Activated CD4-positive, alpha-beta T cell treated with anti-CD3 and anti-CD28 coated beads, Interleukin-2, amount 50 U/mL, for 16 hours (primary cell): Measurements from ENCODE around the gene CELSR2.

Experiments used
- DNase-seq: peaks from one replicate; pipeline ENCODE4 v3.0.0-alpha.2; 2020

CELSR2 gene

DNA sequence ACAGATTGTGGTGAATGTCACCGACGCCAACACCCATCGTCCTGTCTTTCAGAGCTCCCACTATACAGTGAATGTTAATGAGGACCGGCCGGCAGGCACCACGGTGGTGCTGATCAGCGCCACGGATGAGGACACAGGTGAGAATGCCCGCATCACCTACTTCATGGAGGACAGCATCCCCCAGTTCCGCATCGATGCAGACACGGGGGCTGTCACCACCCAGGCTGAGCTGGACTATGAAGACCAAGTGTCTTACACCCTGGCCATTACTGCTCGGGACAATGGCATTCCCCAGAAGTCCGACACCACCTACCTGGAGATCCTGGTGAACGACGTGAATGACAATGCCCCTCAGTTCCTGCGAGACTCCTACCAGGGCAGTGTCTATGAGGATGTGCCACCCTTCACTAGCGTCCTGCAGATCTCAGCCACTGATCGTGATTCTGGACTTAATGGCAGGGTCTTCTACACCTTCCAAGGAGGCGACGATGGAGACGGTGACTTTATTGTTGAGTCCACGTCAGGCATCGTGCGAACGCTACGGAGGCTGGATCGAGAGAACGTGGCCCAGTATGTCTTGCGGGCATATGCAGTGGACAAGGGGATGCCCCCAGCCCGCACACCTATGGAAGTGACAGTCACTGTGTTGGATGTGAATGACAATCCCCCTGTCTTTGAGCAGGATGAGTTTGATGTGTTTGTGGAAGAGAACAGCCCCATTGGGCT is 3.0 kb downstream of the CELSR2 start:
- no peak for DNase-seq

DNA sequence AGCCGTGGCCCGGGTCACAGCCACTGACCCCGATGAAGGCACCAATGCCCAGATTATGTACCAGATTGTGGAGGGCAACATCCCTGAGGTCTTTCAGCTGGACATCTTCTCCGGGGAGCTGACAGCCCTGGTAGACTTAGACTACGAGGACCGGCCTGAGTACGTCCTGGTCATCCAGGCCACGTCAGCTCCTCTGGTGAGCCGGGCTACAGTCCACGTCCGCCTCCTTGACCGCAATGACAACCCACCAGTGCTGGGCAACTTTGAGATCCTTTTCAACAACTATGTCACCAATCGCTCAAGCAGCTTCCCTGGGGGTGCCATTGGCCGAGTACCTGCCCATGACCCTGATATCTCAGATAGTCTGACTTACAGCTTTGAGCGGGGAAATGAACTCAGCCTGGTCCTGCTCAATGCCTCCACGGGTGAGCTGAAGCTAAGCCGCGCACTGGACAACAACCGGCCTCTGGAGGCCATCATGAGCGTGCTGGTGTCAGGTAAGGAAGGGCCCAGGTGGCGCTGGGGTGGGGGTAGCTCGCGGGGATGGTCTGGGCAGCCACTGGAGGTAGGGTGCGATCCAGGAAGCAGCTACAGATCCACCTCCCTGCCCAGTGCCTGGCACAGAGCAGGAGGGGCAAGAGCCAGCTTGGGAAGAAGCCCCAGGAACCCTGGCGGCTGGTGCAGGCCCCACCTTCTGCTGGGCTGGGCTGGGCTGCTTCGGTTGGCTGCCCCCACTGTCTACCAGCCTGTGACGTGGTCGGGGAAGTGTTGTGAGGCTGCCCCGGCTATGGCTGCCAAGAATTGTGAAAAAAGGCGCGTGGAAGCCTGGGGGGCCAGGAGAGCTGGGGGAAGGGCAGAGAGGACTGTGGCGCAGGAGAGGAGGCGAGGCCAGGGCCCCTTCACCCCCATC is 3.8 kb downstream of the CELSR2 start:
- no peak for DNase-seq

DNA sequence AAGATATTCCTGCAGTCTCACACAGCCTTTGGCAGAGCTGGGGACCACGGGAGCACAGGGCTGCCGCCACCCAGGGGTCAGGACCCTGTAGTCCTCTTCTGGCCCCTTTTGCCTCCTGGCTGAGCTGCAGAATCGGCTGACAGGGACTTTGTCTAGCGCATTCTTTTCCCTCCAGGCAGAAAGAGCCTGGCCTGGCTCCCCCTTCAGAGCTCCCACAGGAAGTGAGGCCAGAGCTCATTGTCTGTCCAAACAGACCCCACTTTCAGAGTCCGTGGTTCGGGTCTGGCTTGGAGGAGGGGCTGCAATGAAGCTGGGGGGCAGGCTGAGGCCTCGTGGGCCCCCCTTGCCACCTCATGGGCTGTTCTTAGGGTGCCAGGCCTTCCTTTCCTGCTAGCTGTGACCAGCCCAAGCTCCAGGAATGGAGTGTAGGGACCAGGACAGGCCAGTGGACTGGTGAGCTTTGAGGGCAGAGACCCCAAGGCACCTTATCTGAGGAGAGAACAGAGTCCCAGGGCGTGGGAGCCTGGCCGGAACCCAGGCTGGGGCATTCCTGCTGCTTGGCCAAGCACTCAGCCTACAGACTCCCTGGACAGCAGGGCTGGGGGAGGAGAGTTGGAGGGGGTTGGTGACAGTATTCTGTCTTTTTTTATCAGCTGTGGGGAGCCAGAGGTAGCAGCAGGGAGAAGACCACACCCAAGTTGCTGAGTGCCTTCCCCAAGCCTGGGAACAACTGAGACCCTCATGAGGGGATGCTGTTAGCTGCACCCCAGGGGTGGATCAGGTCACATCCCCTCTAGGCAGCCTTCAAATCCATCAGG is 4.7 kb downstream of the CELSR2 start:
- DNase-seq, result no peak

DNA sequence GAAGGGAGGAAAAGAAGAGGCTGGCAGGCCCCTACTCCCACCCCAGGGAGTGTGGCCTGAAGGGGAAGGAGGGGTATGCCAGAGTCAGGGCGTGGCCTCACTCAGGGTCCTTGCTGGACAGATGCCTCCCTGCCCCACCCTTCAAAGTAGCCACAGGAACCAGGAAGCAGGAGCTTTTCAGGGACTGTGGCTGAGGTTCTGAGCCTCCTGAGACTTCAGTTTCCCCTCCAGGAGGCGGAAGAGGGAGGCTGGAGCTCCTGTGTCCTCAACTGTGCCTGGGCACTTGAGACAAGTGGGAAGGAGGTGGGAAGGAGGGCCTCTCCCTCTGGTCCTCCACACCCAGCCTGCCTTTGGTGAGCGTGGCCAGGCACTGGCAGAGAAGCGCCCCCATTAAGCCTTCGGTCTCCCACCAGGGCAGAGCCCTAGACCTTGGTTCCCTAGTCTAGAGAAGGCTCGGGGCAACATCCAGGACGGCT is 5.3 kb downstream of the CELSR2 start:
- DNase-seq, result no peak

DNA sequence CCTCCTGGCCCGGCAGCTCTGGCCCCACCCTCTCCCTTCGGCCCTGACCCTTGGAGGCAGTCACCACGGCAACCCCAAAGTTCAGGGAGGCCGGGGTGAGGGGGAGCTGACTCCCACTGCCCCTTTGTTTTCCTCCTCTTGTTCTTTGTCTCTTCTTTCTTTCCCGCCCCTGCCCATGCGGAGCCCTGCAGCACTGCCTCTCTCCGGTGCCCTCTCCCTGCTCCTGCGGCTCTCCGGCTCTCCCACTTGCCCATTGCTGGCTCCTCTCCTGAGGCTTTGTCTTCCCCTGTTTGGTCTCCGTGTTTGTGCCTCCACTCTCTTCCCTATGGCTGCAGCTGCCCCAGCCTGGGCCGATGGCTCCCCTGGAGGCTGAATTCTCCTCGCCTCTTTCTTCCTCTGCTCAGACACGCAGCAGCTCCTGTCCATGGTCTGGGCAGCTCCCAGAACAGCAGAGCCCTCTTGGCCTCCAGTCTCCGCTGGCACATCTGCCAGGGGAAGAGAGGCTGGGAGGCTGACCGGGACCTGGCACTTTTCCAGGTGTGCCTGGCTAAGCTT is 5.8 kb downstream of the CELSR2 start:
- no peak for DNase-seq

DNA sequence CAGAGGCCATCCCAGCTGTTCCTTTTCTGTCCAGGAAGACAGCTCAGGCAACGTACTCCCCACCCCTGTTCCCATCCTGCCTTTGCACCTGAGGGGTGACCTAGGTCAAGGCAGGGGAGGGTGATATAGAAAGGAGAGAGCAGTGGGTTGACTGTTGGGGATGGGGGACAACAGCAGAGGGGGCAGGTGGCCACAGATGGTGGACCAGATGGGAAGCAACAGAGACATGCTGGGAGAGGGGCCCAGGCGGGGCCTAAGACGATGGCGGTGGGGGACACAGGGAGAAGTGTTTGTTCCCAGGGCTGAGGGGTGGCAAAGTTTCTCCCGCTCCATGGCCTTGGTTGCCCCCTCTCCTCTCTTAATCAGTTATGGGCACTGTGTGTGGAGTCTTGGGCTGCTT is 6.3 kb downstream of the CELSR2 start:
- DNase-seq, result no peak

DNA sequence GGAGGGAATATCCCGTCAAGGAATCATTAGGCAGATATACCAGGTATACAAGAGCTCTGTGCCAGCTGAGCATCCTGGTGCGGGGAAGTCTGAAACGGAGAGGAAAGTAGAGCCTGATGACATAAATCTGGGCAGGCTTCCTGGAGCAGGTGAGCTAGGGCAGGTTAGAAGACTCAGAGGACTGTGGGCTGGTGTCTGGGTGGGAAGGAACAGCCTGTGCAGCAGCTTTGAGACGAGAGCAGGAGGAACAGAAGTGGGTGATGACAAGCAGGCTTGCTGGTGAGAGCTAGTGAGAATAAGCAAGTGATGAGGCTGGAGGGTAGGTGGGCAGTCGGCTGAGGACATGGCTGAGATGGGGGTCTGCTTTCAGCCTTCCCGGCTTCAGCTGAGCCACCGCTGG is 6.7 kb downstream of the CELSR2 start:
- DNase-seq, result no peak

DNA sequence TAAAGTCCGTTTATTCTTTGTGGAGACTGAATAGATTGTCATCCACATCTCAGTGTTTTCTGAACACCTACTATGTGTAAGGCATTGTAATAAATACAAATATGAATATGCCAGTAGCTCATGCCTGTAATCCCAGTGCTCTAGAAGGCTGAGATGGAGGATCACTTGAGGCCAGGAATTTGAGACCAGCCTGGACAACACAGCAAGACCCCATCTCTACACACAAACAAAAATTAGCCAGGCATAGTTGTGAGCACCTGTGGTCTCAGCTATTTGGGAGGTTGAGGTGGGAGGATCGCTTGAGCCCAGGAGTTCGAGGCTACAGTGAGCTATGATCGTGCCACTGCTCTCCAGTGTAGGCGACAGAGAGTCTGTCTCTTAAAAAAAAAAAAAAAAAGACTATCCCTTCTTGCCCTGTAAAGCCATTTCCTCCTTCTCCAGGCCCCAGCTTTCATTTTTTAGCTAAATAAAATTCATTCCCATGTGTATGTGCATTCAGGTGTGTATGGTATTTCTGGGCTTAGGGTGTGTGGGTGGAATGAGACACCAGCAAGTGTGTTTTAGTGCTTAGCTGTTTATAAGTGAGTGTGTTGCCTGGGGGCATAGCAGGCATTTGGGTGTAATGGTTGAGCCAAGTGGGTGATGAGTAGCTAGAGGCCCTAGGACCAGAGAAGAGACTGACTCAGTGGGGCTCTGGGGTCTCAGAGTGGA is 7.8 kb downstream of the CELSR2 start:
- DNase-seq, result no peak

DNA sequence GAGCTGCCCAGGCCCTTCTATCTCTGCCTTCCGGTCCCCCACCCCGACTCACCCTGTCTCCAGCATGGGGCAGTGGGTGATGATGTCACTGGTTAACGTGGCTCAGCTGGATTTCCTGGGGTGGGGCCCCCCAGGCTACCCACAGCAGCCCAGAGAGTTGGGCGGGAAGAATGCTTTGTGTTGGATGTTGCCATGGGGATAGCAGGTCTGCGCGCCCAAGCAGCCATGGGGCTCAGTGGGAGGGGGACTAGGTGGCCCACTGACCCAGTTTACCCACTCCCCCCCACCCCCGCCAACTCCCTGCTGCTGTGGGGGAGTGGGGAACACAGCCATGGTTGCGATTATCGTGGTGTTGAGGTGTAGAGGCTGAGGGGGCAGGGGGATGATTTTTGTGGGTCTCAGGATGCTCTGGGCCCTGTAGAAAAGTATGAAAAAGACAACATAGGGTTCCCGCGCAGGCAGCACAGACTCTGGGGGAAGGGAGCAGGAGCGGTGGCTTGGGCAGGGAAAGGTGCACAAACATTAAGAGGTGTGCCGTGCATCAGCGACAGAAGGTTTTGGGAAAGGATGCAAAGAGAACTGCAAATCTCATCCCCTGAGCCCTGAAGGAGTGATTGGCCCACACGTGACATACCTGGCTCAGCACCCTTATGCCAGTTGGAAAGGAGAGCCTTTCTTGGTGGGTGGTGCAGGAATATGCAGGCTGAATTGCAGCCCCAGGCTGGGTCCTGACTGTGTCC is 8.5 kb downstream of the CELSR2 start:
- DNase-seq, result no peak

DNA sequence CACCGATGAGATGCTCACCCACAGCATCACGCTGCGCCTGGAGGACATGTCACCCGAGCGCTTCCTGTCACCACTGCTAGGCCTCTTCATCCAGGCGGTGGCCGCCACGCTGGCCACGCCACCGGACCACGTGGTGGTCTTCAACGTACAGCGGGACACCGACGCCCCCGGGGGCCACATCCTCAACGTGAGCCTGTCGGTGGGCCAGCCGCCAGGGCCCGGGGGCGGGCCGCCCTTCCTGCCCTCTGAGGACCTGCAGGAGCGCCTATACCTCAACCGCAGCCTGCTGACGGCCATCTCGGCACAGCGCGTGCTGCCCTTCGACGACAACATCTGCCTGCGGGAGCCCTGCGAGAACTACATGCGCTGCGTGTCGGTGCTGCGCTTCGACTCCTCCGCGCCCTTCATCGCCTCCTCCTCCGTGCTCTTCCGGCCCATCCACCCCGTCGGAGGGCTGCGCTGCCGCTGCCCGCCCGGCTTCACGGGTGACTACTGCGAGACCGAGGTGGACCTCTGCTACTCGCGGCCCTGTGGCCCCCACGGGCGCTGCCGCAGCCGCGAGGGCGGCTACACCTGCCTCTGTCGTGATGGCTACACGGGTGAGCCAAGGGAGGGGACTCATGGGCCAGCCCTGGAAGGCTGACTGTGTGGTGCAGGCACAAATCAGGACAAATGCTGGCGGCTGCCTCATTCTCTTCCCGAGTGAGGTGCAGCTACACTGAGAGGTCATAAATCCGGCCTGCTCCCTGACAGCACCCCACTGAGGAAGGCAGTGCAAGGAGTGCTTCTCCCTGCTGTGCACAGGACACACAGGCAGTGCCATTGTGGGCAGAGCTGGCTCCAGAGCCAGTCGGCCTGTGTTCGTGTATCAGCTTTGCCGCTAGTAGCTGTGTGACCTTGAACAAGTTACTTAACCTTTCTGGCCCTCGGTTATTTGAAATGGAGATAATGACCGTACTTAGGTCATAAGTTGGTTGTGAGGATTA is 9.4 kb downstream of the CELSR2 start:
- no peak for DNase-seq

DNA sequence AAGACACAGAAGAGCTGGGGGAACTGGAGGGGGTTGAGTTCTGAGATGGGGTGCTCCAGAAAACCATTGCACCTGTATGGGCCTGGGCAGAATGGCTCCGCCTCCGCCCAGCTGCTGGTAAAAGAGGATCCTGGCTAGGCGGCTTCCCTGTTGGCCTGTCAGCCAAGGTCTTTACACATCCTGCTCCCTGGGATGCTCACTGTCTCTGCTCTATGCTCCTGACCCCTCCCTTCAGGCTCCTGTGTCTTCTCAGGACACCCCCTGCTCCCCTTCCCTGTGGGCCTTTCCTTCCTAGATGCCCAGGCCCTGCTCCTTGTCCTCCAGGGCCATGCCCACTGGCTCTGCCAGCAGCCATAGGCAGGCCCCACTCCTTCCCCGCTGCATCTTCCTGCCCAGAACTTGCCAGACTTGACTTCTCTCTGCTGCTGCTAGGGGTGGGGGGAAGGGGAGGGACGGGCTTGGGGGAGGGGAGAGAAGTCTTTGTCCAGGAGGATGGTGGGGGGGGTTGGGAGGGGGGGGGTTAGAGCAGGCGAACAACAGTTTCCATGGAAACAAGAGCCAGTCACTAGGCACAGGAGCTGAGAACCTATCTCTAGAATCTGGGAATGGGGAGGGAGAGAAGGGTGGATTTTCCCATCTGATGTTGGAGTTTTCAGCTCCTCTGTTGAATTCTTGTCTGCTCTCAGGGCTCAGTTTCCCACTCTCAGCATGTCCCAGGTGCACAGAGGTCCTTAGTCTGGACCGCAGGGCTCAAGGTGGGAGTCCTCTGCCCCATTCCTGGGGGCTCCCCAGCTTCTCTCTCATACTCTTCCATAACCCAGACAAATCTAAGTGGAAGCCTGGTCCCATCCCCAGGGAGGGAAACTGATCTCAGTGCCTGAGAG is 10.6 kb downstream of the CELSR2 start:
- no peak for DNase-seq

DNA sequence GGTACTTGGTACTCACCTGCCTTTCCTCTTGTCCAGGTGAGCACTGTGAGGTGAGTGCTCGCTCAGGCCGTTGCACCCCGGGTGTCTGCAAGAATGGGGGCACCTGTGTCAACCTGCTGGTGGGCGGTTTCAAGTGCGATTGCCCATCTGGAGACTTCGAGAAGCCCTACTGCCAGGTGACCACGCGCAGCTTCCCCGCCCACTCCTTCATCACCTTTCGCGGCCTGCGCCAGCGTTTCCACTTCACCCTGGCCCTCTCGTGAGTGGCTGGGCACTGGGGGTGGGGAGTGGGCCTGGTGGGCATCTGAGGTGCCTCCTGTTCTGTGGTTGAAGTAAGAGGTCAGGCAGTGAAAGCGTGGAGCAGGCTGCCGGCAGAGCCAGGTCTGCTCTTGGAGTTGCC is 11.7 kb downstream of the CELSR2 start:
- no peak for DNase-seq

DNA sequence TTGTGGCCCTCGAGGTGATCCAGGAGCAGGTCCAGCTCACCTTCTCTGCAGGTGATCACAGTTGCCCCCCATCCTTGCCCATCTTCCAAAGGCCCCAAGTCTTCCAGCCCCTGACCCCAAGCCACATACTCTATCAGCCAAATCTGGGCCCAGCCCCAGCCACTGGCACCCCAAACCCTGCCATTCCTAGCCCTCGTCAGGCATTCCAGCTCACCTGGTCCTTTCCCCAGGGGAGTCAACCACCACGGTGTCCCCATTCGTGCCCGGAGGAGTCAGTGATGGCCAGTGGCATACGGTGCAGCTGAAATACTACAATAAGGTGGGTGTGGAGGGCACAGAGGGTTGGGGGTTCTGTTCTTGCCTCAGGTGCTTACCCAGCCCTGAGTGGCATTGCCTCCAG is 12.2 kb downstream of the CELSR2 start:
- DNase-seq, result no peak

DNA sequence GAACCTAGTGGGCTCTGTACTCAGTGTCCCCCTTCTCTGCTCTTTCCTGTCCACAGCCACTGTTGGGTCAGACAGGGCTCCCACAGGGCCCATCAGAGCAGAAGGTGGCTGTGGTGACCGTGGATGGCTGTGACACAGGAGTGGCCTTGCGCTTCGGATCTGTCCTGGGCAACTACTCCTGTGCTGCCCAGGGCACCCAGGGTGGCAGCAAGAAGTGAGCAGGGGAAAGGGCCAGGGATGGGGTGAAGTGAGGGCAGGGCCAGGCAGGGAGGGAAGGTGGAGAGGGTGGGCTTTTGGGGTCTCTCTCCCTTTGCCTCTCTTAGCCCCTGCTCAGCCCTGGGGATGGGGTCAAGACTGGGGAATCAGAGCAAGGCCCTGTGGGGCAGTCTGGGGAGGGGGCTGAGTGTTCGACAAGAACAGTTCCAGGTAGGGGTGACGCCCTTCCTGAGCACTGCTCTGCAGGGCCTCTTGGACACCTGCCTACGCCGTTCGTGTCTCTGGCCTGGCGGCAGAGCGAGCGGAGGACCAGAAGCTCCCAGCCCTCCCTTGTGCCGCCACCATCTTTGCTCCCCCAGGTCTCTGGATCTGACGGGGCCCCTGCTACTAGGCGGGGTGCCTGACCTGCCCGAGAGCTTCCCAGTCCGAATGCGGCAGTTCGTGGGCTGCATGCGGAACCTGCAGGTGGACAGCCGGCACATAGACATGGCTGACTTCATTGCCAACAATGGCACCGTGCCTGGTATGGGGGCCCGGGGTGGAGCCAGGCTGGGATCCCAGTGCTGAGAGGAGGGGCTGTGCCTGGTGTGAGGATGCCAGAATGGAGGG is 13.1 kb downstream of the CELSR2 start:
- DNase-seq, result no peak

DNA sequence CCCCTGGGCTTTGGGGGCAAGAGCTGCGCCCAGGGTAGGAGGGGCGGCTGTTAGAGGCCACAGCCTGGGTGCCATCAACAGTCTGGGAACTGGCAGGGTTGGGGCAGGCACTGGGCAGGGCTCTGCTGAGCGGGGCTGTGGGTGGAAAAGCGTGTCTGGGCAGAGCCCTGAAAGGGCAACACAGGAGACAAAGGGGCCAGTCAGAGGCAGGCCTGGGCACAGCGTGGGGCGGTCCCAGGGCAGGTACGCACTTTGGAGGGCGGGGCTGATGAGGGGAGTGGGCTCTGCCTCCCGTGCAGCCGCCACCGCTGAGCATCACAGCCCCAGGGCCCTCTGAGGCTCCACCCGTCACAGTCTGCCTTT is 13.9 kb downstream of the CELSR2 start:
- no peak for DNase-seq

DNA sequence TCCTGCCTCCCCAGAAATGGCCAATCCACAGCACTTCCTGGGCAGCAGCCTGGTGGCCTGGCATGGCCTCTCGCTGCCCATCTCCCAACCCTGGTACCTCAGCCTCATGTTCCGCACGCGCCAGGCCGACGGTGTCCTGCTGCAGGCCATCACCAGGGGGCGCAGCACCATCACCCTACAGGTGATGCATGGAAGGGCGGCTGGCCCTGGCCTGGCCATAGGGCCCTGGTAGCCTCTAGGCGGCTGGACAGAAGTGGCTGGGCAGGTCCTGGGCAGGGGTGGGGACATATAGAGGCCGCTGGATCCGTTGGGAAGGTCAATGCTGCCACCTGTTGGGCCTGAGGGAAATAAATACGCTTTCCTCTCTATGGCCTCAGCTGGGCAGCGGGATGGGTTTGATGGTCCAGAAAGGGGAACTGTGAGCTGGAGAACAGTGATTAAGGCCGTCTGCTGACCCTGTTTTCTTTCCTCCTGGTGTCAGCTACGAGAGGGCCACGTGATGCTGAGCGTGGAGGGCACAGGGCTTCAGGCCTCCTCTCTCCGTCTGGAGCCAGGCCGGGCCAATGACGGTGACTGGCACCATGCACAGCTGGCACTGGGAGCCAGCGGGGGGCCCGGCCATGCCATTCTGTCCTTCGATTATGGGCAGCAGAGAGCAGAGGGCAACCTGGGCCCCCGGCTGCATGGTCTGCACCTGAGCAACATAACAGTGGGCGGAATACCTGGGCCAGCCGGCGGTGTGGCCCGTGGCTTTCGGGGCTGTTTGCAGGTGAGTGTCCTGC is 14.4 kb downstream of the CELSR2 start:
- DNase-seq, result peak; percentile 78

DNA sequence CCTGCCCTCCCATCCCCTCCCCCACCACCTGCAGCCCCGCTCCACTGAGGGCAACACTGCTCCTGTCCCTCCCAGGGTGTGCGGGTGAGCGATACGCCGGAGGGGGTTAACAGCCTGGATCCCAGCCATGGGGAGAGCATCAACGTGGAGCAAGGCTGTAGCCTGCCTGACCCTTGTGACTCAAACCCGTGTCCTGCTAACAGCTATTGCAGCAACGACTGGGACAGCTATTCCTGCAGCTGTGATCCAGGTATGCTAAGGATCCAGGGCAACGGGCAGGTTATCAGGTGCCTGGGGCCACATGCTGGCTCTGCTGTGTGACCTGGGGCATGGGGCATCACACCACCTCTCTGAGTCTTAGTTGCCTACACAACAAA is 15.0 kb downstream of the CELSR2 start:
- no peak for DNase-seq

DNA sequence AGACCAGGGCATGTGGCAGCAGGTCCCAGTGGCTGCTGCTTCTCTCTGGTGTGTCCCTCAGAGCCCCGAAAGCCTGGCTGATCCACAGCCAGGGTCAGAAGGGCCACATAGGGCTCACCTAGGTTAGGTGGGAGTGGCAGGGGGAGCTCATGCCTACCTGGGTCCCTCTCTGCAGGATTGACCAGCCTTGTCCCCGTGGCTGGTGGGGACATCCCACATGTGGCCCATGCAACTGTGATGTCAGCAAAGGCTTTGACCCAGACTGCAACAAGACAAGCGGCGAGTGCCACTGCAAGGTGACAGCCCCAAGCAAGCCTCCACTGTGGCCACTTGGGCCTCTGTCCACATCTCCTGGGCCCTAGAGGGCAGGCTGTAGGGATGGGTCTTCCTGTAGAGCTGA is 15.7 kb downstream of the CELSR2 start:
- DNase-seq, result no peak
